NK-92 (cell line): ENCODE measurements around the gene RAX.

Experiments
- DNase-seq: peaks from one replicate; lab custom pipeline; 2025; ENCODE audit not compliant: unreplicated experiment; lab: John Stamatoyannopoulos, UW

Gene RAX

DNA sequence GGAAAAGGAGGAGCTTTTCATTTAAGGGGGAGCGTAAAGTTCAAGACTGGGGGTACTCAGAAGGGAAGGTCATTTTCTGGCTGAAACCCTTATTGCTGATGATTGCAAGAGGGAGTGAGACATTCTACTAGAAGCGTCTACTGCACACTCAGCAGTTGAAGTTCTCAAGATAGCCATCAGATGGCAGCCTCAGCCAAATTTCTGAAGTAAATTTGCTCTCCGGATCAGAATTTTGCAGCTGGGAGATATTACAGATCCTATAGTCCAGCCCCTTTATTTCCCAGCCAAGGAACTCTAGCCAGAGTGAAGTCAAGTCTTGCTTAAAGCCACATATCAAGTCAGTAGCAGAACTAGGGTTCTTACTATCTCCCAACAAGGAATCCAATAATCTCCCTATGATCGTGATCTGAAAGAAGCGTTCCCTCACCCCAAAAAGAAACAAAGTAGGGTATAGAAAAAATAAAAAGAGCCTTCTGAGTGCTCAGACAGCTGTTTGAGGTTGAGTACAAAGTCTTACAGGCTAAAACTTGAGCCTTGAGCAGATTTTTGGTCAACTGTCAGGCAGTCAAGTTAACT lies 24.0 kb downstream of the RAX start:
- DNase-seq = no peak

DNA sequence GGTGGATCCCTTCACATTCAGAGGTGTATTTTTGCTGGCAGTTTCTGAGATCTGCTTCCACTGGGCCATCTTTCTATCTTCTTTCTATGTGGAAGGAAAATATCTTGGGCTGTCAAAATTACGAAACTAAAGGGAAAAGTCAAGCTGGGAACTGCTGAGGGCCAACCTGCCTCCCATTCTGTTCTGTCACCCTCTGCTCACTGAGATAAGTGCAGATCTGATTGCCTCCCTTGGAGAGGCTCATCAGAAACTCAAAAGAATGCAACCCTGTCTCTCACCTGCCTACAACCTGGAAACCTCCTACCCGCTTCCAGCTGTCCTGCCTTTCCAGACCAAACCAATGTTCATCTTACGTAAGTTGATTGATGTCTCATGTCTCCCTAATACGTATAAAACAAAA lies 26.5 kb downstream of the RAX start:
- no peak for DNase-seq

DNA sequence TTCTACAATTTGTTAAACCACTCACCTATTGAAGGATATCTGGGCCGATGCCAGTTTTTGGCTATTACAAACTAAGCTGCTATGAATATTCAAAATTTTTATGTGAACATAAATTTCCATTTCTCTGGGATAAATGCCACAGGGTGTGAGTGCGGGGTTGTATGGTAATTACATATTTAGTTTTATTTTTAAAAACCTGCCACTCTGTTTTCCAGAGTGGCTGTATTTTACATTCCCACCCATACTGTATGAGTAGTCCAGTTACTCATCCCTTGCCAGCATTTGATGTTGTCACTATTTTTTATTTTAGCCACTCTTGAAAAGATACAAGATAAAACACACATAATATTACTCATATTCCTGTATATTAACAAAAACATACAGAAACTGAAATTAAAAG lies 30.3 kb downstream of the RAX start:
- no peak for DNase-seq

DNA sequence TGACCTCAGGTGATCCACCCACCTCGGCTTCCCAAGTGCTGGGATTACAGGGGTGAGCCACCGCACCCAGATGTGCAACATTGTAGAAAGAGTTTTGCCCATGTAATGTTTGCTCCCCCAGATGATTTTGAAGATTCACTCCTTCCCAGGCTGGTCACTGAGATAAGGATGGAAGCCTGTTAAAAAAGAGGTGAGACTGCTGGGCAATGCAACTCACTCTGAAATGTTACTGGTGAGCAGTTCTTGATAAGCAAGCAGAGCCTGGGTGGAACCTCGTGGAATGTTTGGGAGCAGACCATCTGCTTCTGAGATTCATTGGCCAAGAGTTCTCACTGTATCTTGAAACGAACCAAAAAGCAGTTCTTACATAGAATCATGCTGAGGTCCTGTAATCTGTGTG lies 33.6 kb downstream of the RAX start:
- DNase-seq = no peak

DNA sequence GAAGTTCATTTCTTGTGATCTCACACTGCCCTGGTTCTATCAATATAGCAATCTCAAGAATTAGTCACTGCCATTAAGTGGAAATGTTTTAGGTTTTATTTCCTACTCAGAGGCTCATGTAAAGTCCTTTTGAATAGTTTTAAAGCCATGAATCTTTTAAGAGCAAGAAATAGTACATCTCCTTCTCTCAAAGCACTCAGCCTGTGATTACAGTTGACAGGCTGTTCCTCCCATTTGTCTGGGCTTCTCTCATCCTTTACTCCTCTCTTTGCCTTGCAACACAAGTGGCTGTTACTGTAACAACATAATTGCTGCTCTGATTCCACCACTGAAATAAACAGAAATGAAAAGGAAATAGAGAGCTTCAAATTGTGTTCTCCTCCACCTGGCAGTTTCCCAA lies 34.9 kb downstream of the RAX start:
- no peak for DNase-seq

DNA sequence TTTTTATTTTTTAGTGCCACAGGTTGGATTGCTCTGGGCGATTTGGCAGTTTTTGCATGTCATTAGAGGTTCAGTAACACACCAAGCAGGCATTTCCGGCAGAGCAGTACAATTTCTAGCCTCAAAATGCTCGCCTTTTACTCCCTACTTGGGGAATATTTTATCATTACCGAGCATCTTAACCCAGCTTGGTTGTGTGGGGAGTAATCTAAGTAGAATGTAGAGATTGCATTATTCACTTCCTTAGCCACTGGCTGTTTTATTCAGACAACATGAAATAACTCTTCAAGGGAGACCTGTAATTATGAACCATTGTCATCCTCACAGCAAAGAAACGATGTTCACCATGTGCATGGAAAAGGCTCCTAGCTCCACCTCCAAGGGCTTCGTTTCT lies 40.2 kb downstream of the RAX start:
- no peak for DNase-seq

DNA sequence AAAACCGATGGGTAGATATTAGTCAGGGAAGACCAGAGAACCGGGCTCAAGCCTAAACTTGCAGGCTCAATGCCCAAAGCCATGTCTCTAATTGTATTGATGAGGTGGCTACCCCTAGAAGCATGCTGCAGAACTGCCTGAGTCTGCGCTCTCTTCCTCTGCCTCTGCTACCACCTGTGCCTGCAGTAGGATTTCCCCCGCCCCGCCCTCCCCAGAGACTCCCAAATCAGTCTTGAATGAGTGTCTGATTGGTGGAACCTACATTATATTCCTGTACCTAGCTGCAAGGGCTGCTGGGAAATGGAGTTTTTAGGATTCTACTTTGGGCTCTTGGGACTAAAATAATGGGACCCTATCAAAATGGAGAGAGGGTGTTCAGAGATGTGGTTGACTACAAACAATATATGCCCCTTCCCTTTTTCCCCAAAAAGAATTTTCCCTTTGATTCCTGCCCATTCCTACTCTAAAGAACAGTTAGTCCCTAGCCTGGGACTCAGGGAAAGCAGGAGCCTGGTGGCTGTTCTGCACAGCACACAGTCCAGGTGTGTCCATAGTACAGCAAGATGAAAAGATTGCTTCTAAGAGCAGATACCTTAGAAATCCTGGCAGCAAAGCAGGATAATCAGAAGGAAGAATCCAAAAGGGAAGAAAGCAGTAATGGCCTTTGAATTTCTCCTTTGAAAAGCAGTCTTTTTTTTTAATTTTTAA lies 40.8 kb downstream of the RAX start:
- DNase-seq = no peak

DNA sequence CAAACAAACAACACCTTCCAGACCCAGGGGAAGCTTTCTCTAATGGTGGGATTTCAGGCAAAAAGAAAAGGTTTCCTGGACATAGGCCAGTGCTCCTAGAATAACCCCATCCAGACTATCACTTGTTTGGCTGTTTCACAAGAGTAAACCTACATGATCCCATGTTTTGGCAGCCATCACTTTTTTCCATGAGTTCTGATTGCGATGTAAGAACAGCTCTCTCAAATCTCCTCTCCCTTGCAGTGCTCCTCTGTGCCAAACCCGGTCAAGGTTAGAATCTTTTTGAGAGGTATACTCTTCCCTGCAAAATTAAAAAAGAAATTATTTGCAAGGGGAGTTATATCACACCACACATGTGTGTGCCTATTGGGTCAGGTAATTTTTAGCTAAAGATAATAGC lies 41.4 kb downstream of the RAX start:
- DNase-seq = no peak

DNA sequence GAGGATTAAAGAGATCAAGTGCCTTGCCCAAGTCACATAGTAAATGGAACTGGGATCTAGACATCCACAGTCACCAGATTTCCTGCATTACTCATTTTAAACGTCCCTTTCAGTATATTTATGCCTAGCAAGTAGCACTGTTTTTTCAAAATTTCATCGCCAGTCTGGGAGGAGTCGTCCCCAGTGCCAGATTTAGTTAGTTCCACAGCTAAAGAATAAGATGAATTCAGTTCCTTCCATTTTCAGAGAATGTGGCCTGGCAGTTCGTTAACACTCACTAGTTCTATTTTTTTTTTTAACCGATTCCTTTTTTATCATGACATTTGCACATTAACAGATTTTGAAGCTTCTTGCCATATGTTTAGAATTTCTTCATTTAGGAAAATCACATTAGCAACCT lies 42.1 kb downstream of the RAX start:
- DNase-seq = no peak

DNA sequence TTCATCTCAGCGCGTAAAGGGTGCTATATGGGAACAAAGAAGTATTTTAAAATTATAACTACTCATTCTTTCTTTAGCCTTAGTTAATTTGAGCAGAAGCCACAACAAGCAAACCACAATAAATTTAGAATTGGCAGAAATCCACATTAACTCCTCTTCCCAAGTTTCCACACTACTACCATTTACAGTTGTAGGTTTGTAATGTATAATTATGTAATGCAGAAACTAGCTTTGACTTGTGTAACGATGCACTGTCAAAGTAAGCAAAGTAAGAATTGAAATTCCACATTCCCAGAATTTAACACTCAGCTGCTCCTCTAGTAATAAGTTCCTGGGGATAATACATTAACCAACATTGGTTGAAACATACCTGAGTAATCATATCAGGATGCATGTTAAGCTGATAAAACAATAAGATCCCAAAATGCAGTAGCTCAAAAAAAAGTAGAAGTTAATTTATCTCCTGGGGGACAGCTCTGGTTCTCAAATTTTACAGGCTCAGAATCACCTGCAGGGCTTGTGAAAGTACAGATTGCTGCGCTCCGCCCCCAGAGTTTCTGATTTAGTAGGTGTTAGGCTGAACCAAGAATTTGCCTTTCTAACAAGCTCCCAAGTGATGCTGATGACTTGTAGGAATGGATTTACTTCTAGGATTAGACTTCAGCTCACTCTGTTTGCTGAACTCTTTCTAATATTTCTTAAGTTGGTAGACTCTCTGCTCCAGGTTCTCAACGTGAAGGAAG lies 43.4 kb downstream of the RAX start:
- no peak for DNase-seq

DNA sequence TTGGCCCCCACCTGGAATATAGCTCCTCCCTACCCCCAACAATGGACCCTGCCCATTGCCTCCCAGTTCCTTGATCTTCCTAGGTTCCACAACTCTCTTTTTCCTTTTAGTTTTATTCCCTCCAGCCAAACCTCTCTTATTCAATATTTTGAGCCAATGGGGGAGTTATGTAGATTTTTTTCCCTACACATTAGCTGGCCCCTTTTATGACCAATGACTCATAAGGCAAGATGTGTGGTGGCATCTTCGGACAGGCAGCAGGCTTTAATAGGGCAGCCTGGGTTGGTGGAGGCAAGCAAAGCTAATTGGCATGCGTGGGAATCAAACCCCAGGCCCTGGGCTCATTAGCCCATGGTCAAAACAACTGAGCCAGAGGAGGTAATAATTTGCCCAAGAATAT lies 44.1 kb downstream of the RAX start:
- no peak for DNase-seq

DNA sequence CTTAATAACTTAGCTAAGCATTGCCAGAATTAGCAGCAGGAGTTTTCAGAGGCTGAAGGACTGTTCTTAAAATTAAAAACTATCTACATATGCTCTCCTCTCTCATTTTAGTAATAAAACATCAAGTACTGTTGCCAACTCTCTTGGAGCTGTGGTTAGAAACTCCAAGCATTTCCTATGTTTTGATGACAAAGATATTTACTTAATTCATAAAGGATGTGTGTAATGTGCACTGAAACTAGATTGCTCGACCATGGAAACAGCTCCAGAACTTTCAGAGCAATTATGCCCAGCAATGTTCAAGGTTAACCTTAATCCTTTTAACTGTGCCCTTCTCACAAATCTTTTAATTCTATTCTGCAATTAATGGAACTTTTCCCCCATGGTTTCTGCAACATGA lies 44.9 kb downstream of the RAX start:
- DNase-seq = no peak

DNA sequence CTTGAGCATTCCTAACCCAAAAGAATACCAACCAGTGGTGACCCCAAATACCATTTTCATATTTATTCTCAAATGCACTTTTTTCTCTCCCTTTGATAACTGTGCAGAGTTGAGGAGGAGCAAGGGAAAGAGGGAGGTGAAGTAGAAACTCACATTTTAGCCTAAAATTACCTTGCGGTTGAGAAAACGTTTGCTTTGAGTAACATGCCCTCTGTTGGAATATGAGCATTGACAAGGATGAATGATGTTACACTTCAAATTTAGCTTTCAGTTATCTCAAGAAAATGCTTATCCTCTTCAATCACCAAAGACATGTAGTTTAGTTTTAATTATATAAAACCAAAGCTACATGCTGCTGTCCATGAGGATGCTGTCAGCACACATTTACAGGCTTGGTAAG lies 50.9 kb downstream of the RAX start:
- DNase-seq = no peak

DNA sequence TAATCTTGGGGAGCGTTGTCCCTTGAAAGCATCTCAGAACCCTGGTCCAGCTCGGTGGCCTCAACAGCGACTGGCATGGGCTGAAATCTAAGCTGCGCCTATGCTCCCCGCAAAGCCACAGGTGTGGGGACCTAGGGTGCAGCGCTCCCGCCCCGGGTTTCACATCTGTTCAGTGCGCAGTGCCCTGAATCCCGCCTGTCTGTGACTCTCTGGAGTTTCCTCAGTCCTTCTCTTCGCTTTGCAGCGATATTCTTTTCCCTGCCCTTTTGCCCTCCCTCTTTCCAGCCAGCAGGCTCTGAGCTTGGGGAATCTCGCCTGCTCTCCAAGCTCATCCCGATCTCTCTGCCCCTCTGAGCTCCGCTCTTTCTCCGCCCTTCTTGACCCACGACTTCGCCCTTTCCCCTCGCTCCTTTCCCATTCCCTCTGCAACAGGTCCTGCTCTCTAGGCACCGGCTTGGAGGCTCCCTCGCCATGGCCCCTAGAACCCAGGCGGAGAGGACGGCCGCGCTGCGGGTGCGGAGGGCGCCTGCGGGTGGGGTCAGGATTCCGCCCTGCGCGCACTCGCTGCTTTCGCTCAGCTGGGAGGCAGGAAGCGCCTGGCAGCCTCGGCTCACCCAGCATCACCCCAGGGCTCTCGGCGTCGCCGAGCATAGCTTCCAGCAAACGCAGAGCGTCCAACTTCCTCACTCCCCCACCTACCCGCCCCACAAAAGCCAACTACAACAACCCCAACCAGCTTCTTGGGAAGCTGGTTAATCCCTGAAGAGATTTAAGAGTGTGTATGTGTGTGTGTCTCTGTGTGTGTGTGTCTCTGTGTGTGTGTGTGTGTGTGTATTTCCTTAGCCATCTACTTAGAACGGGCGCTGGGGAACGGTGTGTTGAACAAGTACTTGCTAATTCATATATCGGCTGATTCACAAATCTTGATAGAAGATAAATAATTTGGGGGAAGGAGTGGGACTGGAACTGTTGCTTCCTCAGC lies 52.2 kb downstream of the RAX start:
- no peak for DNase-seq

DNA sequence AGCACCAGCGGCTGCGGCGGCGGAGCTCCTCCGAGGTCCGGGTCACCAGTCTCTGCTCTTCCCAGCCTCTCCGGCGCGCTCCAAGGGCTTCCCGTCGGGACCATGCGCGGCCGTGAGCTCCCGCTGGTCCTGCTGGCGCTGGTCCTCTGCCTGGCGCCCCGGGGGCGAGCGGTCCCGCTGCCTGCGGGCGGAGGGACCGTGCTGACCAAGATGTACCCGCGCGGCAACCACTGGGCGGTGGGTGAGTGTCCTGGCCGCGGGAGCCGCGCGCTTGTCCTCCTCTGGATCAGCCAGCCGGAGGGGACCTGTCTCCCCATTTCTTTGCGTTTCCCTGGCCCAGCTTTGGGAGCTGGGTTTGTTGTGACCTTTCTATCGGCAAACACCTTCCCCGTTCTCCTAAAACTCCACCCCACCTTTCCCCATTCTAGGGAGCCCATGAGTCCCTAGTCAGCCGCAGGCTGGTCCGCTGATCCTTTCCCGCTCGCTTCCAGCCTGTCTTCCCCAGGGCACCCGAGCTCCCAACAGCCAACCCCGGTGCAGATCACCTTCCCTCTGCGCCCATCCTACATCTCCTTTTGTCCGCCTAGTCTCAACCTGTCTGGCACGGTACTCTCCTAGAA lies 53.0 kb downstream of the RAX start:
- no peak for DNase-seq

DNA sequence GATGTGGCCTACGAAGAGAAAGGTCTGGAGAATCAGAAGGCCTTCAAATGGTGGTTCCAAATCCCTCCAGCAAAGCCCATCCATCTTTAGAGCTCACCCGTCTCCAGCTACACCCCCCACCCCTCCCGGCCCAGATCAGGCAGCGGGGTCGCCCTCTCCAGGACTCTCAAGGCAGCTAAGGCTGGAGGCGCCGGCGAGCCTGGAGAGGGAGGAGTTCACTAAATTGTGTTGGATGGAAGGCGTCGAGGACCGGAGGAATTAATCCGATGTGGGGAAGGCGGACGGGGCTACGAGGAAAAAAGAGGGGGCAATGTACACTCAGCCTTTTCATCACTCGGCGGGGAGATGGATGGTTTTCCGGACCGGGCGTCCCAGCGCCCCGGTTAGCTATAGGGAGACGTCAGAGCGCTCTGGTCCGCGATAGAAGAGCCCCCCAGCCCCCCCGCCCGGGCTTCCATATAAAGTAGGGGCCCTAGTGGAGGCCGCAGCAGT lies 53.5 kb downstream of the RAX start, which contains the start of gene GRP:
GRP (plus strand) TSS at position 487 of the 492 bp plus-strand sequence. CDS start 108 bp downstream, outside the sequence.
- no peak for DNase-seq

DNA sequence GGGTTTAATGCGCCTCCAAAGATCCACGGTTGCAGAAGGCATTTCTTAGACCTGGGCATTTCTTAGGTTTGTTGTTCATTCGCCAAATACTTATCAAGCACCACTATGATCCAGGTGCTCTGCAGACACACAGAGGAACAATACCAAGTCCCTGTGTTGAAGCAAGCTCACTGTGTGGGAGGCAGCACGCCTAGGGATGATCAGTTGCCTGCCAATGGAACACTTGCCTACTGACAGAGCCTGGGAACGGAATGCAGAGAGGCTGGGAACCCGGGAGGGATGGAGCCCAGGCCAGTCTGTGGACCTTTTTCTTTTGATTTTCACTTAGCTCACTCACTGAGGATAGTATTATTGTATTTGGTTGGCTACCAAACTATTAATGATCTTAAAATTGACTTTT lies 55.2 kb downstream of the RAX start:
- DNase-seq = no peak
